ENCODE data around the gene SPTA1.

The SPTA1 gene

DNA sequence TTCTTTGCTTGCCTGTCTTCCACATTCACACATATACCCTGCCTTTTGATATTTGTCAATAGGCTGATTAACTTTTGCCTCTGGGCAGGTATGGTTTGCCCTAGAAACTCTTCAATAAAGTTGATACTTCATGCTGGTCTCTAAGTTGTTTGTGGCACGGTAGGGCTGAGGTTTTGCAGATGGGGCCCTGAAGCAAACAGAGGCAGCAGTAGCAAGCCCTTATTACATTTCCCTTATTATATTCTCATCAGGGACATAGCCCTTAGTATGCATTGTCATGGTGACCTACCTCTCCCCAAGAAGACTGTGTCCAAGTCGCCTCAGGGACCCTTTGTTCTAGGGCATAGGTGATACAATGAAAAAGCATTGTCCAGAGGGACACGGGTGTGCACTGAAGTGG is 116.0 kb downstream of the SPTA1 start, which contains the start of gene OR6P1:
Gene OR6P1 (minus strand): TSS at position 101 of the 400 bp plus-strand sequence. CDS start 6,976 bp downstream, outside the sequence.
- H3K27ac ChIP-seq (ENCODE audit: low read length) = no peak within 1 kb of the TSS
- H3K4me1 ChIP-seq (ENCODE audit: control insufficient read depth, low read depth, low read length) = no peaks in the 10 kb centered on the region
- no peak within 1 kb of the TSS for H3K4me3 ChIP-seq (ENCODE audit: low read length)
- no peak within 1 kb of the TSS for H3K9ac ChIP-seq (ENCODE audit: low read length)
- no peaks in the 10 kb centered on the region for H3K36me3 ChIP-seq (ENCODE audit: control insufficient read depth, low read depth, low read length)
- no peaks in the 10 kb centered on the region for H3K27me3 ChIP-seq (ENCODE audit: control insufficient read depth, insufficient read depth, low read length)
- H3K9me3 ChIP-seq (ENCODE audit: control insufficient read depth, low read depth, low read length) = no peaks in the 10 kb centered on the region

DNA sequence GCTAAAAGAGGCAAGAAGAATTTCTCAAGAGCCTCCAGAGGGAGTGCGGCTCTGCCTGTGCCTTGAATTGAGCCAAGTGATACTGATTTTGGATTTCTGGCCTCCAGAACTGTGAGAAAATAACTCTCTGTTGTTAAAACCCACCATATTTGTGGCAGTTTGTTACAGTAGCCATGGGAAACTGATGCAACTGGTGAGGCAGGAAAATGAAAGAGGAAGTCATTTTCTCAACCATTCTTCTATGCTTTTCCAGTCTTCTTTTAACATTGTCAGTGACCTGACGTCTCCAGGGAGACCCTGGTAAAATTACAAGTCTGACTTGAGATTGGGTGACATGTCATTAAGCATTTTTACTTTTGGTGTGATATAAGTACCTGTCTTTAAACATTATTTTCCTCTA is 121.9 kb downstream of the SPTA1 start:
- H3K4me3 ChIP-seq (ENCODE audit: low read length) = no peak overlapping the region
- H3K4me1 ChIP-seq (ENCODE audit: control insufficient read depth, low read depth, low read length) = no peaks in the 10 kb centered on the region
- H3K27me3 ChIP-seq (ENCODE audit: control insufficient read depth, insufficient read depth, low read length) = no peaks in the 10 kb centered on the region
- no peaks in the 10 kb centered on the region for H3K9me3 ChIP-seq (ENCODE audit: control insufficient read depth, low read depth, low read length)
- no peak overlapping the region for H3K9ac ChIP-seq (ENCODE audit: low read length)
- no peak overlapping the region for H3K27ac ChIP-seq (ENCODE audit: low read length)
- no peaks in the 10 kb centered on the region for H3K36me3 ChIP-seq (ENCODE audit: control insufficient read depth, low read depth, low read length)

- H3K4me1 ChIP-seq (ENCODE audit: control insufficient read depth, low read depth, low read length) = no peaks in the 10 kb centered on the region
- H3K27me3 ChIP-seq (ENCODE audit: control insufficient read depth, insufficient read depth, low read length) = no peaks in the 10 kb centered on the region
- no peaks in the 10 kb centered on the region for H3K36me3 ChIP-seq (ENCODE audit: control insufficient read depth, low read depth, low read length)
- H3K4me3 ChIP-seq (ENCODE audit: low read length) = no peak overlapping the region
- no peak overlapping the region for H3K9ac ChIP-seq (ENCODE audit: low read length)
- H3K9me3 ChIP-seq (ENCODE audit: control insufficient read depth, low read depth, low read length) = no peaks in the 10 kb centered on the region
- H3K27ac ChIP-seq (ENCODE audit: low read length) = no peak overlapping the region
Measured at GRCh38 chr1:158563853-158564252, 122.7 kb downstream of the SPTA1 start.

Measured in iPS-18a (cell line).